Activated CD4-positive, alpha-beta T cell treated with anti-CD3 and anti-CD28 coated beads, Interleukin-2, amount 50 U/mL, for 4 hours (primary cell): Measurements from ENCODE around the gene SMAD7.

ENCODE experiments used
- DNase-seq, 2 experiments: peaks; one replicate each; pipeline ENCODE4 v3.0.0-alpha.2; 2020

The SMAD7 gene

DNA sequence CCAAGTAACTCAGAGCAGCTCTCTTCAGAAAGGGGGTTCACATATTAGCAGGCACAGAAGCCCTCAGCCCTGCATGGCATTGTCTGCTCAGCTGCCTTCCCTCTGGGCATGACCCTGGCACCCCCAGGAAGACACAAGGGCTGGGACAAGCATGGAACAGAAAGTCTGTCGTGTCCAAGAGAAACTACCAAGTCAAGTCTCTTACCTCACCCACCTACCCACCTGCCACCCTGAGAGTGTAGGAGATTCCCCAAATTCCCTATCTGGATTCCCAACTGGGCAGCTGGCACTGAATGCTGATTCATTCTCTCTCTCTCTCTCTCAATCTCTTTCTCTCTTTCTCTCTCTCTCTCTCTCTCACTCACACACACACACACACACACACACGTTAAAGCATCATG is 21.6 kb downstream of the SMAD7 start:
- DNase-seq, result no peak

DNA sequence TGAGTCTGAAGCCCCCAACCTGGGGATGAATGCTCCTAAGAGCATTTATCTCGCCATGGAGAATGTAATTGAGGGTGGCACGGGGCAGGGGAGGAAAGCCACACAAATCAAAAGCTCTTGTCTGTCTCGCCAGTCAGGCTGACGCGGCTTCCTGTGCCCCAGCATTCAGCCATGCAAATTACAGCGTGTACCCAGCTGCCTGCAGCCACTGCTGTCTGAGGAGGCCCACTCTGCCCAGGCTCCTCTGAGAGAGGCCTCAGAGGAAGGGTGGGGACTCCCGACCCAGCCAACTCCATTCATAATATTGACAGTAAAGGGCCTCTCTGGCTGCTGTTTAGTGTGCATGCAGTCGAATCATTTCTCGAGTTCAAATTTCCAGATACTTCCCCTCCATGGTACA is 22.0 kb downstream of the SMAD7 start:
- DNase-seq, result peak; percentile 70

GRCh38 chr18:48927286-48928080 is 23.3 kb downstream of the SMAD7 start:
- DNase-seq, result no peak

DNA sequence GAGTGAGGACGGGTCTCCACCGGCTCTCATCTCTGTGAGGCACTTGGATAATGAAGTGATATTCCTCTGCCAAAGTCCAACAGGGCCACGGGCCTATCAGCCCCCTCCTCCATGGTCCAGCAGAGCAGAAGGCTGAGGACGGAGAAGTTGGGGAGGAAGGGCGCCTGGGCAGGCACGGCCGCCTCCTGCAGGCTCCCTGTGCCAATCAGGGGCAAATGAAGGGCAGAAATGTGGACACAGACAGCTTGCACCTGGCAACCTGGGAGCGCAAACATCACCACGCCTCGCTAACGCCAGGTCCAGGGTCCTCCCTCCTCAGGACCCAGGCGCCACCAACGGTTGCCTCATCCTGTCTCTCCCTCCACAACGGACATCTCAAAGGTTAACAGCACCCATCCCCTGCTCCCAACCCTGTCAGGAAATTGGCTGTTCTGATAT is 24.3 kb downstream of the SMAD7 start:
- DNase-seq, result no peak

- DNase-seq, result no peak
These were observed 25.3 kb downstream of the SMAD7 start for GRCh38 chr18:48925491-48925780.

DNA sequence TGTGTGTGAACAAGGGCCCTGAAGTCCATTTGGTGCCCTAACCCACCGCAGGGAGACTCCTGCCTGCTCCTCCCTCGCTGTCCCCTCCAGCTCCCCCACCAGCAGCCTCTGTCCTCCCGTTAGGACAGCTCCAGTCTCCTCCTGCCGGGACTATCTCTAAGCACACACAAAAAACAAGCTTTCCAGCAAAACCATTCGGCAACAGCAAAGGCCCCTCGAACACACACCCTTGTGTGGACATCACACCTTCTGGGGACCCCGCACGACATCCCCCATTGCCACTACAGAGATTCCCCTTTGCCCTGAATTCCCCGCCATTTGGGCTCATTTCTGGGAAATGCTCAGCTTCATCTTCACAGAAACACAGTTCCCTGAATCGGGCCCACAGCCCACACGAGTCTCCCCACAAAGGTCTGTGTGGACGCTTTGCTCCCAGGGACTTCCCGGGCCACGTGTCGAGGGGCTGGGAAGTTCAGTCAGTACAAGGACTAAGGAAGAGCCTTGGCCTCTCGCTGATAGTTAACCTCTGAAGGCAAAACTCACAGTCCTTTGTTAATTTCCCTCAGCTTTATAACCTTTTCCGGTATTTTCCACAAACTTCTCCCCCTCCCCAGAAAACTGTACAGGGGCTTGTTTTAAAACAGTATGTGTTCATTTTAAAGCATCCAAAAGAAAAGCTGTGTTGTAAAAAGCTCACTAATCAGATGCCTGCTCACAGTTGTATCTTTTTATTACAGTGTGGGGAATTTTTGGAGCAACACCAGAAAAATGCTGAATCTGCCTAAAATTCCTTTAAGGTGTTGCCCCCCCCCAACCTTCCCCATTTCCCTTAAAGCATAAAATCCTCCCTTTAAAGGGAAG is 25.9 kb downstream of the SMAD7 start:
- DNase-seq, result peak in 1 of 2 experiments; percentile 15

DNA sequence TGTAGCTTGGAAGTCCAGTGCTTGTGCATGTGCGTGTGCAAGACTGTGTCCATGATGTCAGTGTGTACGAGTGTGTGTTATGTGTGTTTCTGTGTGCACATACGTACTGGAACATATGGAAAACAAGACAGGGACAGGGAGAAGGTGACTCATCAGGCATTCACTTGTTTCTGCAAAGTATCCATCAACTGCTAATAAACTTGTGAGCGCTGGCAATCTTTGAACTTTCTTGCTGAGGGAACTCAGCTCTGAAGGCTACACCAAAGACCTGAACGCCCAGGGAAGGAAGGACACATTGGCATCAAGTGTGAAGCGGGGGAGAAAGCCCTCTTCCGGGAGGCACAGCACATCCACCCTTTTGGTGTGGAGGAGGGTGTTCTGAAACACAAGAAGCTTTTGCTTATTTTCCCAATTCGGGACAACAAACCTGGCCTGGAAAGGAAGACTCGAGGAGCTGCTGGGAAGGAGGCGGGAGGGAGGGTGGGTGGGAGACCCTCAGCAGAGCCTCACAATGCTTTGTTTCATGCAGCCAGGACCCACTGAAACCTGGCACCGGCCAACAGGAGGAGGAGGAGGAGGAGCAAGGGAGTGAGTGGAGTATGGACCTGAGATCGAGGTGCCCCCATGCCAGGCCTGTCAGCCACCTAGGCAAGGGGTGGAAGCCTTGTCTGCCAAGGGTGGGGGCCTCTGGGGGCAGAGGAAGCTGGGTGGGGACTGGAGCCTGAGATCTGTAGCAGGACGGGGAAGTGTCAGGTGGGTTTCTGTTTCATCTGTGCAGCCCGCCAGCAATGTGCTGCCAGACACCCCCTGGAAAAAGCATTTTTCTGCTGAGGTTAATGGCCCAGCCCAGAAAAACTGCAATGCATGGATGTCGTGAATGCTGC is 26.8 kb downstream of the SMAD7 start:
- no peak for DNase-seq

GRCh38 chr18:48922801-48923730 is 27.7 kb downstream of the SMAD7 start:
- DNase-seq, result no peak

GRCh38 chr18:48922226-48922800 is 28.5 kb downstream of the SMAD7 start:
- no peak for DNase-seq

DNA sequence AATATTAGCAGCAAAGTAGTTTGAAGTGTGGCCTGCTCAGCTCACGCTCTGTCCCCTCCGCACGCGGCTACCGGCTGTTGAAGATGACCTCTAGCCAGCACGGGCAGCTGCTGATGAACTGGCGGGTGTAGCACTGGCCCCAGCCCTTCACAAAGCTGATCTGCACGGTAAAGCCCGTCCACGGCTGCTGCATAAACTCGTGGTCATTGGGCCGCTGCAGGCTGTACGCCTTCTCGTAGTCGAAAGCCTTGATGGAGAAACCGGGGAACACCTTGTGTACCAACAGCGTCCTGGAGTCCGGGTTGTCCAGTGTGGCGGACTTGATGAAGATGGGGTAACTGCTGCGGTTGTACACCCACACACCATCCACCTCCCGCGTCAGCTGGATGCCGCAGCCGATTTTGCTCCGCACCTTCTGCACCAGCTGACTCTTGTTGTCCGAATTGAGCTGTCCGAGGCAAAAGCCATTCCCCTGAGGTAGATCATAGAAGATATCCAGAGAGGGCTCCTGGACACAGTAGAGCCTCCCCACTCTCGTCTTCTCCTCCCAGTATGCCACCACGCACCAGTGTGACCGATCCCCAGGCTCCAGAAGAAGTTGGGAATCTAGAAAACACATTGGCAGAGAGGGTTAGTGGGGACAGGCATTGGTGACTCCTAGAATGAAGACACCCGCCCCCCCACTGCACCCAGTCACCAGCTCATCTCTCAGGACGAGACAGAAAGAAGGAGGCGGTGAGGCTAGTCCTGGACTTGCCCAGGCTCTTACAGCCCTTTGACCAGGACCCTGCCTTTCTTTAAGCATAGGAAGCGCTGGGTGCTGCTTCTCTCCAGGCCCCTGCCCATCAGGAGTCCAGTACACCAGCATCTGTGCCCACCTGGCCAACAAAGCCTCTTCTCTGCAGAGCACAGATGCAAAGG is 29.2 kb downstream of the SMAD7 start:
- no peak for DNase-seq

DNA sequence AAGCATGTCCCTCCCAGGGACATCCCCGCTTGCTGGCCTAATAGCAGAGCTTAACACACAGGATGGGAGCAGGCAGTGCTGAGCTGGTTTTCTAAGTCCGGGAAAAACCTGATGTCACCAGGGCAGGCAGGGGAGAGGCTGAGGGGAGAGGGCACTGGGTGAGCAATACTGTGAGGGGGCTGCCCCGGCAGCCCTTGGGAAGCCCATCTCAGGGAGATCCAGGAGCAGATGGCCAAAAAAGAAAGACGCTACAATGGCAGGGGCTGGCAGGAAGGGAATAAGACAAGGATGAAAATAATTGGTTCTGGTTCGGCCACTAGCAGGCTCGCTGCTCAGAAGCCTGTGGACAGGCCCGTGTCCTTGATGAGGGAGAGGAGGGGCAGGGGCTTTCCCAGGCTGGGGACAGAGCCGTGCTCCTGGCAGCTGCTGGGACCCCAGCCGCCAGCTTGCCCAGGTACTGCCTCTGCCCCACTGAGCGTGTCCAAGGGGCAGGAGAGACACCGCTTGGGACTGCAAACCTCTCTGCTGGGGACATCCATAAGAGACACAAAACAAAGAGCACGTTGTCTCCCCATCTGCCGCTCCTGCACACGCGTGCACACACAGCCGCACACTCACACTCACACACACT is 30.2 kb downstream of the SMAD7 start:
- no peak for DNase-seq

DNA sequence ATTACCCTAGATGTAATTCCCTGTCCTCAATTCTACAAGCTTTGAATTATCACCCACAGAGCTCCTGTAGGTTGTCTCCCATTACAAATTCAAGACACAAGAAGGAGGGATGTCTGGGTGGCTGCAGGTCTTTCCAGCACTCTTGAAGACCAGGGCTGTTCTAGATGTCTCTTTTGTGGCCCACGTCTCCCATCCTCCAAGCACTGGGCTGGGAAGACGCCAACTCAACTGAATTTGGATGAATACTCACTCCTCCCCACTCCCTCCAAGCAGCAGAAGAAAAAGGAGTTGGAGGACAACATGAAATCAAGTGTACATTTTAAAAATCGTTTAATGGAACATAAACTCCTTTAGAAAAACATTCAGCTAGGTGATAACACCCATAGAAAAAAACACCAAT is 31.2 kb downstream of the SMAD7 start:
- DNase-seq, result no peak

DNA sequence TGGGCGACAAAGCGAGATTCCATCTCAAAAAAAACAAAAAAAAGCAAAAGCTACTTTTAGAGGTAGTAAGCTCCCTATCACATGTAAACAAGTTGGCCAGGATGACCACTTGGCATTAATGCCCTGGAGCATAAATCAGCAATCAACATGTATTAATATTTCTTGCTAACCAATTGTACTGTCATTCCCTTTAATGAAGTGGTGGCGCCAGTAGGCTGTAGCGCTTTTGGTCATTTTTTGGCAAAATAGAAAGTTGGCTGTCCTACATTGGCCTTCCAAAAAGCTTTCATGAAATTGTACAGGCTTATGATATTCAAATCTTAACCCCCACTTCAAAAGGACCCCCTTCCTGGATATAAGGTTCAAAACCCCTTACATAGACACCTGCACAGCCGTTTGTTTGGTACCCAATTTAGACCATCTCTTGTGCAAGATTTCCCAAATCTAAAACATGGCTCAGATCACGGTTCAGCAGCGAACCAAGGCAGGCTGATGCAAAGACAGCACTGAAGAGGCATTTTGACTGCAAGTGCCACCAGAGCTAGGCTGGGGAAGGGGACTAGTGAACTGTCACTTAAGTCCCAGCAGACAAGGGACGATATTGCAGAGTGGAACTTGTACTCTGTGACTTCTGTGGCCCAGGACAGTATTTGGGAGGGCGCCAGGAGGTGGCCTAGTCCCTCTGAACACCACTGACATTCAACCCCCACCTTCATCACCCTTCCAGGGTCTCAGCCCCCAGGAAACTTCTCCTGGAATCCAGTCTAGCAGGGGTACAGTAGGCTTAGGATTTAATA is 31.9 kb downstream of the SMAD7 start:
- no peak for DNase-seq

DNA sequence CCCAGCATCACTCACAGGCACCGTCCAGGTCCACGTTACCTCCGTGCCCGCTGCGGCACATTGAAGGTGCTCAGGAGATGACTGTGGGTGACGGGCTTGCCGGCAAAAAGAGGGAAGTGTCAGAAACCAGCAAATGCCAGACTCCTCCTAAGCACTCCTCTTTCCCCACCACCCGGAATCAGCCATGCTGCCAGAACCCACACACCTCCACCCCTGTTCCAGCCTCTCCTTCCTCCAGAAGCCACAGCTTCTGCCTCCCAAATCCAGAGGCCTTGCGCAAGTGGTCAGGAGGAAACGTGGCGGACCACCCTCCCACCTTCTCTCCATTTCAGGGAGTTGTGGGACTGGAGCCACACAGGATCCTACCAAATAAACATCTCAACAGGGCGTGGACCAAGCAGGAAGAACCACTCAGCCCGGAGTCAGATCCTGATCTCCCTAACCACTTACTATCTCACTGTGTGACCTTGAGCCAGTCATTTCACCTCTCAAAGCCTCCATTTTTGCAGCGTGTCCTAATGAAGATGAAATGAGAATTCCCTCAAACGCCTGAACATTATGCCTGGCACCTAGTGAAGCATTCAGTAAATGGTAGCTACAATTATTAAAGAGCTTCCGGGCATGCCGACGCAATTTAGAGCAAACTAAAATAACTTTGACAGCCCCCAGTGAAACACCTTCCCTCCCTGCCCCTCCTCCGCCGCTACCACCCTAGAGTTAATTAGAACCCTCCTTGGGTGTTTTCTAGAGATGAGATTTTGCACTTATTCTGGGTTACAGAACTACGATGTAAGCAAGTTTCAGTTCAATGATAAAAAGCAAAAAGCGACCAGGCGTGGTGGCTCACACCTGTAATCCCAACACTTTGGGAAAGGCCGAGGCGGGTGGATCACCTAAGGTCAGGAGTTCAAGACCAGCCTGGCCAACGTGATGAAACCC is 32.9 kb downstream of the SMAD7 start:
- DNase-seq, result no peak

- no peak for DNase-seq
These were observed 34.9 kb downstream of the SMAD7 start for GRCh38 chr18:48915626-48916425.

GRCh38 chr18:48914581-48915251 is 36.0 kb downstream of the SMAD7 start:
- DNase-seq, result no peak

GRCh38 chr18:48913775-48914174 is 37.0 kb downstream of the SMAD7 start:
- no peak for DNase-seq
